Middle frontal gyrus (tissue), 1 donor: ENCODE results near the gene DYRK1A.

Experiments
- DNase-seq: peaks from one replicate; pipeline ENCODE4 v3.0.0-alpha.2; 2015; ENCODE audit warnings: low spot score; ENCODE audit errors: extremely low spot score

Gene DYRK1A

GRCh38 chr21:37384416-37384815 is 17.8 kb downstream of the DYRK1A start:
- no peak for DNase-seq

- no peak for DNase-seq
These were observed 18.7 kb downstream of the DYRK1A start for GRCh38 chr21:37385179-37385765.

GRCh38 chr21:37386151-37386550 is 19.6 kb downstream of the DYRK1A start:
- DNase-seq: no peak

GRCh38 chr21:37389456-37389855 is 22.9 kb downstream of the DYRK1A start:
- DNase-seq: no peak

- no peak for DNase-seq
These were observed 25.1 kb downstream of the DYRK1A start for GRCh38 chr21:37391666-37392065.

GRCh38 chr21:37392441-37392840 is 25.9 kb downstream of the DYRK1A start:
- no peak for DNase-seq

- no peak for DNase-seq
These were observed 26.5 kb downstream of the DYRK1A start for GRCh38 chr21:37393030-37393429.

- DNase-seq: no peak
These were observed 27.2 kb downstream of the DYRK1A start for GRCh38 chr21:37393786-37394185.

GRCh38 chr21:37395961-37396360 is 29.4 kb downstream of the DYRK1A start:
- no peak for DNase-seq

GRCh38 chr21:37396855-37397254 is 30.3 kb downstream of the DYRK1A start:
- DNase-seq: no peak

GRCh38 chr21:37398697-37399096 is 32.1 kb downstream of the DYRK1A start:
- DNase-seq: no peak

GRCh38 chr21:37402251-37402867 is 35.8 kb downstream of the DYRK1A start:
- DNase-seq: no peak

GRCh38 chr21:37405629-37406028 is 39.1 kb downstream of the DYRK1A start:
- DNase-seq: no peak

- no peak for DNase-seq
These were observed 41.3 kb downstream of the DYRK1A start for GRCh38 chr21:37407719-37408420.

GRCh38 chr21:37408464-37409193 is 42.1 kb downstream of the DYRK1A start:
- no peak for DNase-seq

GRCh38 chr21:37410639-37411038 is 44.1 kb downstream of the DYRK1A start:
- no peak for DNase-seq

- no peak for DNase-seq
These were observed 46.2 kb downstream of the DYRK1A start for GRCh38 chr21:37412603-37413360.

- no peak for DNase-seq
These were observed 47.1 kb downstream of the DYRK1A start for GRCh38 chr21:37413553-37414291.

- DNase-seq: no peak
These were observed 48.0 kb downstream of the DYRK1A start for GRCh38 chr21:37414292-37415253.

- no peak for DNase-seq
These were observed 49.4 kb downstream of the DYRK1A start for GRCh38 chr21:37415939-37416338.
